Measurements from ENCODE around the gene ZNF91. TPM values are rescaled to one million over a fixed set of nuclear protein-coding genes. Genes with fewer than 3 reads are reported as not detected.

Gene ZNF91
- total and polyA plus RNA-seq, 2 of the 4 experiments (the other 2 are of a cell fraction): 7.9 to 17.0 TPM

- no peak overlapping the region for H3K23ac ChIP-seq (ENCODE audit: low read depth, low read length)
- CTCF ChIA-PET: no interaction called here
- H4K20me1 ChIP-seq (ENCODE audit: insufficient read depth, low read length): no peaks in the 10 kb centered on the region
- POLR2A ChIA-PET (ENCODE audit: unreplicated experiment): no interaction called here
- H2BK5ac ChIP-seq (ENCODE audit: low read depth, low read length, poor library complexity, severe bottlenecking): no peak overlapping the region
- H3K56ac ChIP-seq (ENCODE audit: extremely low read depth, insufficient read depth, low read length): no peak overlapping the region
- intact Hi-C loops (cut with micrococcal nuclease) (no loop called here), dilution Hi-C loops (cut with HindIII; ENCODE audit: low sequenced_read_pairs, unreplicated experiment) (no loop called here), in situ Hi-C loops (cut with MboI; ENCODE audit: low sequenced_read_pairs) (loop anchor here (25.0 kb wide), 1 partner anchor 785 kb away; no protein-coding TSS in a partner anchor)
- no peak overlapping the region for H3K14ac ChIP-seq (replicated peaks; ENCODE audit: low read depth, low read length)
- H2AK5ac ChIP-seq (ENCODE audit: low read depth, low read length): no peak overlapping the region
- H3K9me1 ChIP-seq (ENCODE audit: insufficient read depth, low read length): no peaks in the 10 kb centered on the region
- H4K5ac ChIP-seq (ENCODE audit: low read depth, low read length): no peak overlapping the region
- H4K91ac ChIP-seq (ENCODE audit: insufficient read depth, low read depth, low read length): no peak overlapping the region
- no peak overlapping the region for H3K18ac ChIP-seq (ENCODE audit: low read depth, low read length)
- no peak overlapping the region for H3K9ac ChIP-seq (ENCODE audit: low read depth, low read length)
- no peak overlapping the region for H3K4ac ChIP-seq (ENCODE audit: low read depth, low read length)
- no CpG with 5 or more reads among the region's 4 CpGs for WGBS, 2 experiments (ENCODE audit: extremely low coverage in 2 of 2, insufficient read length in 1 of 2)
- H3K9me3 ChIP-seq (ENCODE audit: control insufficient read depth, insufficient read depth, low read length): peaks cover 64% of the 10 kb centered on the region
- TF ChIP-seq CTCF (conservative IDR thresholded peaks at IDR 0.05; ENCODE audit: low read depth, low read length) (no peak), POLR2A (IDR thresholded peaks at IDR 0.05; ENCODE audit: low read depth, low read length) (no peak), RCOR1 (IDR thresholded peaks at IDR 0.05; ENCODE audit: insufficient replicate concordance, low read length) (no peak), ELK1 (IDR thresholded peaks at IDR 0.05; ENCODE audit: borderline replicate concordance, low read depth, low read length) (no peak), MXI1 (IDR thresholded peaks at IDR 0.05; ENCODE audit: borderline replicate concordance, low read depth, low read length) (no peak), NFE2L2 (IDR thresholded peaks at IDR 0.05; ENCODE audit: low read depth, low read length) (no peak), CHD1 (IDR thresholded peaks at IDR 0.05; ENCODE audit: low read depth, low read length) (no peak), MAFK (IDR thresholded peaks at IDR 0.05; ENCODE audit: low read depth, low read length) (no peak), SMC3 (IDR thresholded peaks at IDR 0.05; ENCODE audit: low read depth, low read length) (no peak), MAZ (IDR thresholded peaks at IDR 0.05; ENCODE audit: borderline replicate concordance, low read depth, low read length) (no peak), USF2 (IDR thresholded peaks at IDR 0.05; ENCODE audit: low read depth, low read length) (no peak), RFX5 (IDR thresholded peaks at IDR 0.05; ENCODE audit: low read depth, low read length) (no peak), CEBPB (IDR thresholded peaks at IDR 0.05; ENCODE audit: low read depth, low read length) (no peak), RAD21 (IDR thresholded peaks at IDR 0.05; ENCODE audit: low read length) (no peak), FOS (IDR thresholded peaks at IDR 0.05; ENCODE audit: low read depth, low read length) (no peak), BHLHE40 (IDR thresholded peaks at IDR 0.05; ENCODE audit: low read depth, low read length) (no peak)
- no TSS peak for BruUV-seq (replicated peaks)
- no peak overlapping the region for H2BK20ac ChIP-seq (ENCODE audit: low read depth, low read length)
- peaks cover 26% of the 10 kb centered on the region for H3K36me3 ChIP-seq (ENCODE audit: control insufficient read depth, insufficient read depth, low read length)
- H3K79me1 ChIP-seq (ENCODE audit: low read depth in 1 of 2, low read length in 2 of 2): peaks cover 0 to 13% of the 10 kb centered on the region in 2 experiments; a peak in 2 of 4 replicates
- H4K8ac ChIP-seq (ENCODE audit: low read depth in 2 of 2, low read length in 2 of 2): no peak overlapping the region
- H3K27ac ChIP-seq (ENCODE audit: insufficient read depth, low read length): no peak overlapping the region
- H3K4me3 ChIP-seq (ENCODE audit: insufficient read depth, low read depth, low read length): no peak overlapping the region
- H3K4me1 ChIP-seq (ENCODE audit: control insufficient read depth, insufficient read depth, low read length): no peaks in the 10 kb centered on the region
- ATAC-seq (ENCODE audit: low read depth) (no peak), DNase-seq (no peak)
- no peak overlapping the region for H3K4me2 ChIP-seq (ENCODE audit: low read depth, low read length)
- no peaks in the 10 kb centered on the region for H3K27me3 ChIP-seq (ENCODE audit: control insufficient read depth, insufficient read depth, low read length)
- H2AFZ ChIP-seq (replicated peaks; ENCODE audit: low read length, poor library complexity): no peak overlapping the region
- no peak overlapping the region for H2BK15ac ChIP-seq (ENCODE audit: low read depth, low read length)
- no peak overlapping the region for H2AK9ac ChIP-seq (replicated peaks; ENCODE audit: low read depth, low read length, poor library complexity)
- H2BK120ac ChIP-seq (ENCODE audit: low read depth, low read length): no peak overlapping the region
Measured at GRCh38 chr19:23351806-23352205, 43.5 kb downstream of the ZNF91 start.
